ENCODE measurements around the gene TCP1.
"Not testable (repeated sequence)": the region's sequence is repeated elsewhere in the genome, so short reads cannot be mapped to it uniquely, and the experiment has no call there.

The TCP1 gene

DNA sequence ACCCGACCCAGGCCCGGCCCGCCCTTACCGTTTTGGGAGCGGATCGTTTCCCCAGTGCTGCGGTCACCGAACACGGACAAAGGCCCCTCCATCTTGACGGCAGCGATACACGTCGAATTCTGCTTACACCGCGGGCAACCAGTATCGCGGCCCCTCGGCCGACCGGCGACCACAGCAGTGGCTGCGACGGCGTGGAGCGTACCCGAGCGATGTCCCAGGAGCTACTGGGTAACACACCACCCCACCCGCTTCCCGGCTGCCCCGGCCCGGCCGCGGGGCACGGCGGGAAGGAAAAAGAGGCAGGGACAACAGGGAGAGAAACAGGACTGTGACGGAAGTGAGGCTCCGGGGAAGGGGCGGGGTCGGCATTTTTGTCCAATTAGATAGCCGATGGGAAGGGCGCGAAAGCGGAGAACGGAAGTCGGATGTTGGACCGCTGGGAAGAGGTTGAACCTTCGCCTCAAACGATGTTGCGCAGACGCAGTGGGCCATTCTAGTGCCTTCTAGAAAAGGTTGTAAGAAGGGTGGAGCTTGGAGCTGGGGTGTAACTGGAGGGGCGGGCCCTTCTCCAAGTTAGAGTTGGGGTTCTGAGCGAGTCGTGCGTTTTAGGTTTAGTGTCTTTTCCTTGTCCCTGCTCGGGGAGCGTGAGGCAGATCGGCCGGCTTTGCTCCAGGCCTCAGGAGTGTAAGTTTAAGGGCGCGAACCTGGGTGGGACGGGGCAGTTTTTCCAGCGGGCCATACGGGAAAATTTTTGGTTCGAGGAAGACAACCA is at the start of gene TCP1:
TCP1 (minus strand) TSS at position 226 of the 772 bp plus-strand sequence; CDS start at position 92, 134 bp downstream.
- peak; percentile 96 for FAIRE-seq

DNA sequence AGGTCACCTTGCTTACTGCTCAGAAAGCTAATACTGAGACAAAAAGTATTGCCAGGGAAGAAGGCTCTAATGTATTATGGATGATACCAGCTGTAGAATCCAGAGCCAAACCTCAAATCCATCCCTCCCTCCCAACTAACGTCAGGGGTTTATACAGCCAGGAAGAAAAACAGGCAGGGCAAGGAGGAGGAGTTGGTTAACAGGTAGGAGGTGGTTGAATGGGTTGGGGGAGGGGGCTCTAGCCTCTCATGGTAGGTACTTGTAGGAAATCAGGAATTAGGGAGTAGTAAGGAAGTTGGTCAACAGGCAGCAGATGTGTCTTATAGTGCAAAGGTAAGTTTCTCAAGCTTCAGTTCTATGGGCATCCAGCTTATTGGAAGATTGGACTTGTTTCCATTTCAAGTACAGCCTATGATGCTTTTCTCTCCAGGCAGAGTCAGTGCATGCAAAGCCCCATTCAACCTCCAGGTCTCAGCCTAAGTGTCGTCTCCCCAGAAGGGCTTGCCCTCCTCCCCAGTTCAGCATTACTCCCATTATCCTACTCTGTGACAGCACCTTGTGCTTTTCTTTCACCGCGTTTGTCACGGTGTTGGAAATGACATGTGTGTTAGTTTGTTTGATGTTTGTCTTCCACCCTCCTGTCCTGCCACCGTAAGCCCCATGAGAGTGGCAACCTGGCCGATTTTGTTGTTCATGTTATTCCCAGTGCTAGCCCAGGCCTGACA is 48.8 kb upstream of the TCP1 start:
- FAIRE-seq, result no peak

DNA sequence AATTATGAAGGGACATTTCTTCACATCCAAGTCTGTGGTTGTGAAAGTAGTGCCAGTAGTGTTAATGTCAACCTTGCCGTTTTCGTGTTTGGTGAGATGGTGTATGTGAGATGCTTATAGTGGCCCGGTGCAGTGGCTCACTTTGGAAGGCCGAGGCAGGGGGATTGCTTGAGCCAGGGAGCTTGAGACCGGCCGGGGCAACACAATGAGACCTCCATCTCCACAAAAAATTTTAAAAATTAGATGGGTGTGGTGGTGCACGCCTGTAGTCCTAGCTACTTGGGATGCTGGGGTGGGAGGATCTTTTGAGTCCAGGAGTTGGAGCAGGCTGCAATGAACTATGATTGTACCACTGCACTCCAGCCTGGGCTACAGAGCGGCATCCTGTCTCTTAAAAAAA is 48.1 kb upstream of the TCP1 start:
- no peak for FAIRE-seq

DNA sequence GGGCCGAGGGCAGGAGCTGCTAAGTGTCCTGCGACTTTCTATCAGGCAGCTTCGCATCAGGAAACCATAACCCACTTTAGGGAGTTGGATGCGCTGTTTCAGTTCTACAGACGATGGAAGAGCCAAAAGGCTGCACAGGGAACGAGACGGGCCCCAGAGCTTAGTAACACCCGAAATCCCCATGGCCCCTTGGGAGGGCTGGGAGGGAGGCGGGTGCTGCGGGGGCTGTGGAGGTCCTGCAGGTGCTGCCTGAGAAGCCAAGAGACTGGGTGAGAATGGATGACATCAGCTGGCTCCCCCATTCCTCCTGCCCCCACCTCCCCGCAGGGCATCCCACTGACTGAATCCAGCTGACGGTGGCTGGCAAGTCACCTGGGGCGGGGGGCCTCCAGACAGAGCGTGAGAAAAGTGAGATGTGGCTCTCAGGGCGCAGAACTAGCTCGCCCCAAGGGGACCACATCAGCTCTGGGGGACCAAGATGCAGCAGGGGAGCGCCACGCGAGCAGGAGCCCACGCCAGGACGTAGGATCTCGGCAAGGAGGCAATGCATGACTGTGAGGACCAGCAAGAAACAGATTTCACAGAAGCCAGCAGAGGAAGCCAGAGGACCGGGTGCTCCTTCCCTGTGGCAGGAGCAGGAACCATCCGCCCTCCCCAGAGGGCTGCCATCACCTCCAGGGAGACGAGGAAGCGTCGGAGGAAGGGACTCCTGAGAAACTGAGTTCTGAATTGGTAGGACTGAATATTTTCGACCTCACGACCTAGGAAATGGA is 47.5 kb upstream of the TCP1 start:
- FAIRE-seq, result no peak

DNA sequence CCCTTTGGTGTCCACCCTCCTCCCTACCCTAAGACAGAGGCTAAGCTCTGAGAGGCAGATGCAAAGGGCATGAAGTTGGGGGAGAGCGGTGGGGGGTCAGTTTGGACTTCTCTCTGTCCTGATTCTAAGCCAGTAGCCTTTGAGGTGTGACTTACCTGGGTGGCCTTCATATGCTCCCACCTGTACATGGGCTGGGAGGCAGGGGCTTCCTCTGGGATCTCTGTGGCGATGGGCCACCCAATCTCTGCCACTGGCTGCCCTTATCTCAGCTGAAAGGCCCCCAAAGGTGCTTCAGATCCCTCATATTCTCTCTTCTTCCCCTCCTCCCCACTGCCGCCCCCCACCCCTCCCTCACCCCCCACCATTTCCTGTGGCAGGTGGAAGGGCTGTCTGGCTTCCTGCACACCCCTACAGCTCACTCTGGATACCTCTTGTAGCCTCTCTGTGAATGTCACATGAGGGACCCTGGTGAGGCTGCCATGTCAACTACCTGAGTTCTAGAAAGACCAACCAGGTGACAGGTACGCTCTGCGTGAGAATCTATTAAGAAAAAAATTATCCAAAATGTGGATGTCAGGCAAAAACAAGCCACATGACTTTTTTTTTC is 44.7 kb upstream of the TCP1 start:
- FAIRE-seq, result no peak

DNA sequence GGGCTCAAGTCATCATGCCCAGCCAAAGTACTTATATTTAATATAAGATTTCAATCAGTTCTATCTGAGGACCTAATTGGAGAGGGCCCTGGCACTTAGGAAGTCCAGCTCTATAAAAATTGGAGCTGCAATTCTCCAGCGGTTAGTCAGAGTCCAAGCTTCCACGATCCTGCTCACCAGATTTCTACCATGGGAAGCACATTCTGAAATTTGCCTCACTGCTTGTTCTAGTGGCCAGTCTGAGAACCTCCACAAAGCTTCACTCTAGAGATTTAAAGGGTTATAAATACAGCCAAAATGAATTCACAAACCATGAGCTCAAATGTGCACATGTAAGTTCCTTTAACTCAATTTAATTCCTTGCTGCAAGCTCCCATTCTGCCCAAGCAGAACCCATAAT is 44.2 kb upstream of the TCP1 start:
- no peak for FAIRE-seq

DNA sequence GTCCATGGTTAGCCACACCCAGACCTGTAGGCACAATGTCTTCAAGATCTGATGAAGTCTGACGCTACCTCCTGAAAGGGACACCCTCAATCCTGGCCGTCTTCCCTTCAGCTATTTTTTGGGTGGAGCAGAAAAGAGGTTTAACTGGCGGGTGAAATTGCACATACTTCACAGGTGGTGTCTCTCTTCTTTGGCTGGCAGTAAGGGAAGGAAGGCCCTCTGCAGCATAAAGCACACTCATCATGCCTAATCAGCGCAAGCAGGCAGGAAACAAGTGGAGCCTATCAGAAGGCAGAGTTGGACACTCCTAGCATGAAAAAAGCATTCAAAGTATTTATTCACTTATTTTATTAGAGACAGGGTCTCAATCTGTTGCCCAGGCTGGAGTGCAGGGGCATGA is 43.5 kb upstream of the TCP1 start:
- no peak for FAIRE-seq

DNA sequence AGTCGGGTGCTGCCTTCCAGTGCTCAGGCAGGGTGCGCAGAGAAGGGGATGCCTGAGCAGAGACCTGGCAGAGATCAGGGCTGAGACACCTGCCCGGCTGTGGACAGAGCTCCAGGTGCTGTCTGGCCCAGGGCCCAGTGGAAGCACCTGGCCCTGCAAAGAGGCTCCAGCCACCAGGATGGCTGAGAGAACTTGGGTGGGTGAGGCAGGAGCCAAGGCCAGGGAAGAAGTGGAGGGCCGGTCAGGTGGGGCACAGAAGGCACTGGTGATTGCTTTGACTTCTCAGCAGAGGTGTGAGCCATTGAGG is 41.9 kb upstream of the TCP1 start:
- no peak for FAIRE-seq

DNA sequence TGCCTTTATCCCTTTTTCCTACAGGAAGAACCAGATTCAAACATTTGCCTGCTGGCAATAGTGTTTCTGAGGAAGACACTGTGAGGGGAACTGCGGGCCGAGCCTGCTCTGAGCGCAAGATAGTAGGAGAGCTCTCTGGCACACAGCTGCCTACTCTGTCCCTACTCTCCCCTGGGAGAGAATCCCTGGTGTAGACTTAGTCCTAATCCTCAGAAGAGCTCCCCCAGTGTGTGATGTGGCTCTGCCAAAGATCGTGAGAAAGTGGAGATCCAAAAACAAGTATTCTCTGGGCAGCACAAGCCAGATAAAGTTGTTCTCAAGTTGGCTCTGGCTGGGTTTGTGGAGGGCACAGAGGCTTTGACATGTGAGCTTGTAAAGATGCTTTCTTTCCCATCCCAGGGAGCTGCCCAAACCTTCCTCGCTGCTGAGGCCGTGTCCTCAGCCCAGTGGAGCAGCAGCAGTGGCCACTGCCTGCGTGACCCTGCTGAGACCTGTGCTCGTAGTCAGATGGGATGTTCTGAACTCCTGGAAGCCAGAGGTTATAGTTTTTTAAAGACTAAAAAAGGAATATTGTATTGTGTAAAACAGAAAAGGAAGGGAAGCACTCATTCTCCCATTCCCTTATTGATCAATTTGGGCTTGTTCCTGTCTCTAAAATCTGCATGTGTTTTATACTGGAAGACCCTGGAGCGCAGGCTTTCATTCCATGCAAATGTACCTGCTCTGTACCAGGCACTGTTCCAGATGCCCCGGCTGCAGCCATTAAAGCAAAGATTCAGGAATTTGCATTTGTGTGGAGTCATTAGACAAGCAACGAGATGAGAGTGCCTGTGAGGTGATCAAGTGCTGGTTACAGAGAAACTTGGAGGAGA is 41.3 kb upstream of the TCP1 start:
- no peak for FAIRE-seq

DNA sequence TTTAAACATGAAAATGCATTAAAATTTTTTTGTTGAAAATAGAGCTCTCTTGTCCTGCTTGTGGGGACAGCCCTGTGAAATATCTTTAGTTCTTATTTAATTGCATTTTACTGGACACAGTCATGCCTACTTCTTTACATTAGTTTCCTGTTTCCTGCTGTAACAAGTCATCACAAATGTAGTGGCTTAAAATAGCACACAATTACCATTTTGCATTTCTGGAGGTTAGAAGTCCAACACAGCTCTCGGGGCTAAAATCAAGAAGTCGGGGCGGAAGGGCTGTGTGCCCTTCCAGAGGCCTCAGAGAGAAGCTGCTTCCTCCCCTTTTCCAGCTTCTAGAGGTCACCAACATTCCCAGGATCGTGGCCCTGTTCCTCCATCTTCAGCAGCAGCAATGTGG is 40.1 kb upstream of the TCP1 start:
- no peak for FAIRE-seq

DNA sequence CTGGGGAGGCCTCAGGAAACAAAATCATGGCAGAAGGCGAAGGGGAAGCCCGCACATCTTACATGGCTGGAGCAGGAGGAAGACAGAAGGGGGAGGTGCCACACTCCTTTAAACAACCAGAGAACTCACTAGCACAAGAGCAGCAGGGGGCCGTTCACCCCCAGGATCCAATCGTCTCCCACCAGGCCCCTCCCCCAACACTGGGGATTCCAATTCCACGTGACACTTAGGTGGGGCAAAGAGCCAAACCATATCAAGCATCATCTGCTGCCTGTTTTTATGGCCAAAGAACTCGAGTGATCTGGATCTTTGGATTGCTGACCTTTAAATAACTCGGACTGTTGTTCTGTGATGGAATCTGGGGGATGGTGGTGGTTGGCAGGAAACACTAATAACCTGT is 38.7 kb upstream of the TCP1 start:
- no peak for FAIRE-seq

DNA sequence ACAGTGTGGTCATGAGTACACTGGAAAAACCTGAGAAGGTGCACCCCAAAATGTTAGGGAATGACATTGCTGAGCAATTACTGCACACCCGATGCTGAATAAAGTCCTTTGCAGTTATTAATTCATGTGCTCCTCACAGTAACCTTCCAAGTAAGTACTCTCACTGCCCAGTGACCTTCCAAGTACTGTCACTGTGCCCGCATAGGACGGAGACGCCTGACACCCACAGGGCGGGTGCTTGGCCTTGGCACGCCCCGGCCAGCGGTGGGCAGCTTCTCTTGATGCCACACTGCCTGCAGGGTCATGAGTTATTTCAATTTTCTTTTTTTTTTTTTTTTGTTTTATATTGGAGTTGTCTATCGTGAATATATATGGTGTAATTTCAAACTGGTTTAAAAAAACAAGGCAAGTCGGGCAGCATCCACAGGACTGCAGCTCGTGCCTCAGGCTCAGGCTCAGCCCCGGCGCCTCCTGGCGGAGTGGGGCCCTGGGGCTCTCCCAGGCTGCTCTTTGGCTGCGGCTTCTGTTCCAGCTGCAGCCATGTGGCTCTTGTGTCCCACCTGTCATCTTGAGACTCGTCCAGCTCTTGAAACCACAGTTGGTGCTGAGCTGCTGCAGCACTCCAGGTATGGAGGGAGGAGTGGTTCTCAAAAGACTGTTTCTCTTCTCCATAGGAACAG is 37.7 kb upstream of the TCP1 start:
- no peak for FAIRE-seq

DNA sequence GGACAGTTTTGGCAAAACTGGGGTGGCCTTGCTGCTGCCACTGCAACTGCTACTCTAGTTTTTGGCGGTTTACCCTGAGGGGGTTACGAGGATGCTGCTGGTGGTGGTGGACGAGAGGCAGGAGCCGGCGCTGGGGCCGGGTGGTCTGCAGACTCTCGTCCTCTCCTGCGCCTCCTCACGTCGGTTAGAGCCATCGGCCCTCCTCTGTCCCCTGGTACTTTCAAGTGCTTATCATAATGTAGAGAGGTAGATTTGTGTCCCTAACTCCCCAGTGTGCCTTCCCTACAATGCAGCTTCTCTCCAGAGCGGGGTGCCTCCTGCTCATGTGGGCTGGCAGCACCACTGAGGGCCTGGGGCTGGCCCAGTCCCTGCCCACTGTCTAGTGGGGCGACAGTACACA is 36.6 kb upstream of the TCP1 start:
- no peak for FAIRE-seq

DNA sequence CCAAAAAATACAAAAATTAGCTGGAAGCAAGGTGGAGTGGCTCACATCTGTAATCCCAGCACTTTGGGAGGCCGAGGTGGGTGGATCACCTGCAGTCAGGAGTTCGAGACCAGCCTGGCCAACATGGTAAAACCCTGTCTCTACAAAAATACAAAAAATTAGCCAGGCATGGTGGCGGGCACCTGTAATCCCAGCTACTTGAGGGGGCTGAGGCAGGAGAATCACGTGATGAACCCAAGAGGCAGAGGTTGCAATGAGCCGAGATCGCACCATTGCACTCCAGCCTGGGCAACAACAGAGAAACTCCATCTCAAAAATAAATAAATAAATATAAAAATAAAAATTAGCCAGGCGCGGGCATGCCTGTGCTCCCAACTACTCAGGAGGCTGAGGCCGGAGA is 35.3 kb upstream of the TCP1 start:
- FAIRE-seq, result not testable (repeated sequence)

DNA sequence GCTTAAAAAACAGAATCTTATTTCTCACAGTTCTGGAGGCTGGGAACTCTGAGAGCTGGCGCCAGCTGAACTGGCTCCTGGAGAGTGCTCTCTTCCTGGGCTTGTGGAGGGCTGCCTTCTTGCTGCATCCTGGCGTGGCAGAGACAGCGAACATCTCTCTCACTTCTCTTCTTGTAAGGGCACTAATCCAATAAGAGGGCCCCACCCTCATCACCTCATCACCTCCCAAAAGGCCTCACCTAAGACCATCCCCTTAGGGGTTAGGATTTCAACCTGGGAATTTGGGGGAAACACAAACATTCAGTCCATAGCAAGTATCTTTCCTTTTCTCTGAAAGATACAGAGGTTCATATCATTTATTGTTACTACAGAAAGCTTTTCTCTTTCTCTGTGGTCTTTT is 34.6 kb upstream of the TCP1 start:
- FAIRE-seq, result no peak

DNA sequence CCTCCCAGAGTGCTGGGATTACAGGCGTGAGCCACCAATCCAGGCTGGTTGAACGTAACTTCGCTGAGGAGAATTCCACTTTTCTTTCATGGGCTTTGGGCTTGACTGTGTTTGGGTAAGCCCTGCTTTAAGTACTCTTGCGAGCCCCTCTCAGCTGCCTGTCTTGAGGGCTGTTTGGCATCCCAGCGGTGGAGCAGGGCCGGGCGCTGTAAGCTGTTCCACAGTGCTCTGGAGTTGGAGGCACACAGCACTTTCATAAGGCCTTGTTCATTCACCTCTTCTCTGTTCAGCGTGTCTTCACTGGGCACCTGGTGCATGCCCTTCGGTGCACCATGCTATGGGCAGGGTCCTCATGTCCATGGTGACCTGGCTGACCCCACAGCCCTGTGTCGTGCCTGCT is 32.3 kb upstream of the TCP1 start:
- no peak for FAIRE-seq

DNA sequence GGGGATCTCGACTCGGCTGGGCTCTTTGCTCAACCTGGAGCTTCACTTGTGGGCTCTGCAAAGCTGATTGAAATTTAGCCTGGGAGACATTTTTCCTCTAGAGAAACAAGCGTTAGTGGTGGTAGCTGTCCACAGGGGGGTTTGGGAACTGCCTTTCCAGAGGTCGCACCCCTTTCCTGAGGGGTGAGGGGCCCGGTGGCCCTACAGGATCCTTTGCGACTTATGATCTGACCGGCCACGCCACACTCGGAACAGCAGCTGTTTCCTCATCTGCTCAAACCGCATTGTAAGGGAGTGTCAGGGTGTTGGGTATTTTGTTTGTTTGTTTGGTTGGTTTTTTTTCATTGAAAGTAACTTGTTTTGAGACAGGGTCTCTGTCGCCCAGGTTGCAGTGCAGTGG is 31.7 kb upstream of the TCP1 start:
- no peak for FAIRE-seq

DNA sequence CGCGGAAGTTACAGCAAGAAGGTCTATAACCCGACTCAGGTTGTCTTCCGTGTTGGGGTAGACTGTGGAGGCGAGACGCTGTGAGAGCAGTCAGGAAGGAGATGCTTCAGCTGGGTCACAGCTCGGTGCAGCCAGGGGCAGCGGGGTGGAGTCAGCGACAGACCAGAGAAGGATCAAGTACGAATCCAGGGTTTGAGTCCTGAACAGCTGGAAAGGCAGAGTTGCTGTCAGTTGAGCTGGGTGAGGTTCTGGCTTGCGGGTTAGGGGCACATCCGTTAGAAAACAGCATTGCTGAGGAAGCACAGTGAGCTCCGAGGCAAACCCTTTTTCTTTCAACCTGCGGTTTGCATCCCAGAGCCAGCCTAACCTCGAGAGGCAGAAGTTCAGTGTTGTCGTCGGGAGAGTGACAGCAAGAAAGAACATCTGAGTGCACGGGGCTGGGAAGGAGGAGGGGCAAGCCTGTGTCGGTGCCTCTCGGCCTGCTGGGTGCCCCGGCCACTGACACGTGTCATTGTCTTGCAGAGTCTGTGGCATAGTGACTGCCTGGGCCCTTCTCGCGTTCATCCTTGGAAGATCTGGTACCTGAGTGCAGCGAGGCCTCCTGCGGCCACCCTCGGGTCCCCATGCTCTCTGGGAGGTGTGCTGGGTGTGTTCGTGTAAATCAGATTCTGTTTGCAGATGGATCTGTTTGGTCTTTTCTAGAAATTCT is 30.7 kb upstream of the TCP1 start:
- FAIRE-seq, result no peak

DNA sequence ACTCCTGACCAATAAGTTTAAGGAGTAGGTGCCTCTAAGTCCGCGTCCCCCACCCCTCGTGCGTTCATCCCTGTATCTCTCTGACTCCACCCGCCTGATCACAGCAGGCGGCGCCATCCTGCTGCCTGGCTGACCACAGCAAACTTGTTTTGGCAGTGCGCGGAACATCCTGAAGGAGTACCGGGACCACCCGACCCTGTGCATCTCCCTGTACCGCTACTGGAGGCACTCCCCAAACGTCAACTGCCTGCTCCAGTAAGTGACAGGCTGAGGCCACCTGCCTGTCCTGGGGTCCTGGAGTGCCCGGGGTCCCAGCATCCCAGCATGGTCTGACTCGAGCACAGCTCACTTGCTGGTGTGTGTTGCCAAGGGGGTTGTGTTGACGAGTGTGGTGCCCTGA is 29.7 kb upstream of the TCP1 start:
- FAIRE-seq, result no peak

DNA sequence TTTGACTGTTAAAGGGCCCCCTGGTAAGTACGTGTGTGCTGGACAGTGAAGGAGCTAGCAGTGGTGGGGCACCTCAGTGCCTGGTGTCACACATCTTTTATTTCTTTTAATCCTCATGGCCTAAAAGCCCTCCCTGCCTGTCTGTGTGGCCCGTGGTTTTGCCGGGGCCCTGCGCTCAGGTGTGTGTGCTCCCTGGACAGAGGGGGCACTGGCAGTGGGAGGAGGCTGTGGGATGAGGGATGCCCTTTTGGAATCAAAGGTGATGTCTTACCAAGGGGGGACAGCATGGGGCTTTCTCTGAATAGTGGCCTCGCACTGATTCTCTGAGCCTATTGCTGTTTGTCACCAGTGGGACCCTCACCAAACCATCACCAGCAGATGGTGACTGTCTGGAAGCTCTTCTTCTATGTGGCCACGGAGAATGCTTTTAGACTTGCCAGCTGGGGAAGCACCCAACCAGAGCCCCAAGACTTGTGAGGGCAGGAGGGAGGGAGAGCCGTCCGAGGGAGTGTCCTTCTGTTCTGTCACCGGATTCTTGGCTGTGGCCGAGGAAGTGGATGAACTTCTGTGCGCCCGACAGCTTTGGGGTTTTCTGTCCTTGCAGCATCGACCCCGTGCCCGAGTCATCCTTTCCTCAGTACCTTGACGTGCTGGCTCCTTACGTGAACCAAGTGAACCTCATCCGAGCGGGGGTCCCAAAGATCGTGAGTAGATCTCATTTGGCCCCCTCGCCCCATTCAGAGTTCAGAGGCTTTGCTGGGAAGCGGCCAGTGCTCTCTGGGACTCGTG is 28.7 kb upstream of the TCP1 start:
- FAIRE-seq, result no peak
